ENCODE results near the gene INPP5A. TPM values are rescaled to one million over a fixed set of nuclear protein-coding genes. Genes with fewer than 3 reads are reported as not detected.
A peak's percentile ranks its signal among the peaks of the same experiment; 100 is the strongest.

Gene INPP5A
- total RNA-seq, 1 donor from 2014 or later: 29.5 TPM

DNA sequence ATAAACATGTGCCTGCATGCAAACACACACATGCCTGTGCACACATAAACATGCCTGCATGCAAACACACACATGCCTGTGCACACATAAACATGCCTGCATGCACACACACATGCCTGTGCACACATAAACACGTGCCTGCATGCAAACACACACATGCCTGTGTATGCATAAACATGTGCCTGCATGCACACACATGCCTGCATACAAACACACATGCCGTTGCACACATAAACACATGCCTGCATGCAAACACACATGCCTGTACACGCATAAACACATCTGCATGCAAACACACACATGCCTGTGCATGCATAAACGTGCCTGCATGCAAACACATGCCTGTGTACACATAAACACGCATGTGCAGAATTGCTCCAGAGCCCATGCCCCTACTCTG is 226.0 kb downstream of the INPP5A start:
- H3K36me3 ChIP-seq (ENCODE audit: control insufficient read depth, insufficient read depth, low read length): no peaks in the 10 kb centered on the region
- TF ChIP-seq, protein P1, sequence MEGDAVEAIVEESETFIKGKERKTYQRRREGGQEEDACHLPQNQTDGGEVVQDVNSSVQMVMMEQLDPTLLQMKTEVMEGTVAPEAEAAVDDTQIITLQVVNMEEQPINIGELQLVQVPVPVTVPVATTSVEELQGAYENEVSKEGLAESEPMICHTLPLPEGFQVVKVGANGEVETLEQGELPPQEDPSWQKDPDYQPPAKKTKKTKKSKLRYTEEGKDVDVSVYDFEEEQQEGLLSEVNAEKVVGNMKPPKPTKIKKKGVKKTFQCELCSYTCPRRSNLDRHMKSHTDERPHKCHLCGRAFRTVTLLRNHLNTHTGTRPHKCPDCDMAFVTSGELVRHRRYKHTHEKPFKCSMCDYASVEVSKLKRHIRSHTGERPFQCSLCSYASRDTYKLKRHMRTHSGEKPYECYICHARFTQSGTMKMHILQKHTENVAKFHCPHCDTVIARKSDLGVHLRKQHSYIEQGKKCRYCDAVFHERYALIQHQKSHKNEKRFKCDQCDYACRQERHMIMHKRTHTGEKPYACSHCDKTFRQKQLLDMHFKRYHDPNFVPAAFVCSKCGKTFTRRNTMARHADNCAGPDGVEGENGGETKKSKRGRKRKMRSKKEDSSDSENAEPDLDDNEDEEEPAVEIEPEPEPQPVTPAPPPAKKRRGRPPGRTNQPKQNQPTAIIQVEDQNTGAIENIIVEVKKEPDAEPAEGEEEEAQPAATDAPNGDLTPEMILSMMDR (IDR thresholded peaks at IDR 0.05; ENCODE audit: insufficient read depth, low read length, severe bottlenecking): no peak
- no peak for DNase-seq (ENCODE audit: low read depth)
- H3K27me3 ChIP-seq (ENCODE audit: control insufficient read depth, insufficient read depth, low read length): no peaks in the 10 kb centered on the region
- no peak overlapping the region for H3K4me3 ChIP-seq (ENCODE audit: low read depth, low read length)
- FAIRE-seq: peak; percentile 99

DNA sequence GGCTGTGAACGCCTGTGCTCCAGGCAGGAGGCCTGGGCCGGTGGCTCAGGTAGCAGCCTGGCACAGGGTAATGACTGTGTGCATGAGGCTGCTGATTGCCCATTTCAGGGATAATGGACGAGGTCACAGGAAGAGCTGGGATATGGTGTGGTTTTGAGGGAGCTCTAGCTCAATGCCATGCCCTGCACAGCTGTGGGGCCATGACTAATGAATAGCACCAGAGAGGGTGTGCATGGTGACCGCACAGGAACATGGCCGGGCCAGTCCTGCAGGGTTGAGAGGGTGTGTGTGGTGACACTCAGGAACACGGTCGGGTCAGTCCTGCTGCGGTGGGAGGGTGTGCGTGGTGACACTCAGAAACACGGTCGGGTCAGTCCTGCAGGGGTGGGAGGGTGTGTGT is 226.5 kb downstream of the INPP5A start:
- Histone ChIP-seq H3K4me3 (ENCODE audit: low read depth, low read length) (no peak overlapping the region), H3K27me3 (ENCODE audit: control insufficient read depth, insufficient read depth, low read length) (no peaks in the 10 kb centered on the region), H3K36me3 (ENCODE audit: control insufficient read depth, insufficient read depth, low read length) (no peaks in the 10 kb centered on the region)
- TF ChIP-seq, protein P1 (IDR thresholded peaks at IDR 0.05; ENCODE audit: insufficient read depth, low read length, severe bottlenecking): no peak
- FAIRE-seq: peak; percentile 64
- peak; percentile 10 for DNase-seq (ENCODE audit: low read depth)

DNA sequence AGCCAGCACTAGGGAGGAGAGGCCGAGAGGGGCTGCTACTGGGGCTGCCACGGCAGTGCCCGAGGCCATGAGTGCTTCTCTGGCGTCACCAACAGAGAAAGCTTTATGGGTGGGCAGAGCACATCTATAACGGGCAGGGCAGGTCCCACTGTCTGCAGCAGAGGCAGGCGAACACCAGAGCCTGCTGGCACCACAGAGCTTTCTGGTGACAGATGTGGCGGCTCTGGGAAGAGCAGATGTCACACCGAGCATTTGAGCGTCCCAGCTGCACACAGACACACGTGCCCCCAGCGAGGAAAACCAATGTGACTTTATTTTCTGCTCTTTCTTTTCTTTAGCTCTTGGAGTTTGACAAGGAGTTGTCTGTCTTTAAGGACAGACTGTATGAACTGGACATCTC is 227.8 kb downstream of the INPP5A start:
- TF ChIP-seq, protein P1 (IDR thresholded peaks at IDR 0.05; ENCODE audit: insufficient read depth, low read length, severe bottlenecking): no peak
- no peak for DNase-seq (ENCODE audit: low read depth)

DNA sequence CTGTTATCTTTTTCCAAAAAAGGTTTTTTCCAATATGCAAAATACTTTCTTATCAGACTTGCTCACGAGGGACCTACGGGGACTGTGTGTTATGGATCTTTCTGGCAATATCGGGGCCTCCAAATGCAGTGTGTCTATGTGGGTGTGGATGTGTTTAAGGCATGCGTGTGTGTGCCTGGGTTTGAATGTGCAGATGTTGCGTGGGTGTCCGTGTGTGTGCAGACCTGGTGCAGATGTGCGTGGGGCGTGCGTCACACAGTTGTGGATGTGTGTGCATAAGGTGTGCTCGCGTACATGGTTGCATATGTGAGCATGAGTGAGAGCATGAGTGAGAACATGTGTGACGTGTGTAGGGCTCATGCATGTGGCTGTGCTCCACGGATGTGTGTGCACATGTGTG is 228.7 kb downstream of the INPP5A start:
- no peaks in the 10 kb centered on the region for H3K27me3 ChIP-seq (ENCODE audit: control insufficient read depth, insufficient read depth, low read length)
- TF ChIP-seq, protein P1 (IDR thresholded peaks at IDR 0.05; ENCODE audit: insufficient read depth, low read length, severe bottlenecking): no peak
- peaks cover 2% of the 10 kb centered on the region for H3K36me3 ChIP-seq (ENCODE audit: control insufficient read depth, insufficient read depth, low read length)
- no peak for DNase-seq (ENCODE audit: low read depth)
- no peak for FAIRE-seq
- no peak overlapping the region for H3K4me3 ChIP-seq (ENCODE audit: low read depth, low read length)

More for the DNA sequence above, 227.8 kb downstream of the INPP5A start:
- FAIRE-seq: no peak
- Histone ChIP-seq H3K36me3 (ENCODE audit: control insufficient read depth, insufficient read depth, low read length) (peaks cover 2% of the 10 kb centered on the region), H3K4me3 (ENCODE audit: low read depth, low read length) (no peak overlapping the region), H3K27me3 (ENCODE audit: control insufficient read depth, insufficient read depth, low read length) (no peaks in the 10 kb centered on the region)

DNA sequence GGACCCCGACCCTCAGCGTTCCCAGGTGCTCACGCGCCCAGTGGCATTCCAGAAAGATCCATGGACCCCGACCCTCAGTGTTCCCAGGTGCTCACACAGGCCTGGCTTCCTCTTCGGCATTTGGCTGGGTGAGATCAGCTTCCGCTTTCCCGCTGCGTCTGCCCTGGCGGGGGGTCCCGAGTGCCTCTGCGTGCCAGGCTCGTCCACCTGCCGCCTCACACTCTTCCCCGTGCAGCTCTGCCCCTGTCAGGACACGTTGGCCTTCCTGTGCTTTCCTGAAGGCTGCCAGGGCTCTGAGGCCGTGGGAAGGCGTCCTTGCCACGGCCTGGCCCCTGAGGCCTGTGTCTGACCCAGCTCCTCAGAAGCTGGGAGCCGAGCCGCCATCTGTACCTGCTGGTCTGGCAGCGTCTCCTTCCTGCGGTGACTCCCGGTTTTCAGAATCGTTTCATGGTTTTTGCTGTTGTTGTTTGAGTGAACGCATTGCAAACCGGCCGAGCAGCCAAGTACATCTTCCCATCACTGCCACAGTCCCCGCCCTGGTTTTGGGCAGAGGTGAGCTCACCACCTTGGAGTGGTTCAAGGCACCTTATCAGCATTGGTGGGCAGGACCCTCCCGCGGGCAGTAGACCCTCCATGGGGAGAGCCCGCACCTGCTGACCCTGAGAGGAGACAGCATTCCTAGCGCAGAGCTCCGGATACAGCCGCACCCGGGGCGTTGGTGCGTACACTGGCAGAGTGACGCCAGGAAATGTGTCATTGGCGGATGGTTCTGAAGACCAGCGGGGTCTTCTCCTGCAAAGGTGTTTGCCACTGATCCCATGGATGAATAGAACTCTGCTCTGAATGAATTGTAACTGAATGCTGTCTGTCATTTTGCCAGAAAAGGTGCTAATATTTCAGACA is 231.0 kb downstream of the INPP5A start:
- Histone ChIP-seq H3K27me3 (ENCODE audit: control insufficient read depth, insufficient read depth, low read length) (no peaks in the 10 kb centered on the region), H3K36me3 (ENCODE audit: control insufficient read depth, insufficient read depth, low read length) (peaks cover 2% of the 10 kb centered on the region), H3K4me3 (ENCODE audit: low read depth, low read length) (no peak overlapping the region)
- FAIRE-seq (no peak), DNase-seq (ENCODE audit: low read depth) (no peak)
- TF ChIP-seq, protein P1 (IDR thresholded peaks at IDR 0.05; ENCODE audit: insufficient read depth, low read length, severe bottlenecking): no peak

Measured in bronchial epithelial cell (primary cell).